ENCODE data around the gene PRX.
A peak's percentile ranks its signal among the peaks of the same experiment; 100 is the strongest.

PRX gene

DNA sequence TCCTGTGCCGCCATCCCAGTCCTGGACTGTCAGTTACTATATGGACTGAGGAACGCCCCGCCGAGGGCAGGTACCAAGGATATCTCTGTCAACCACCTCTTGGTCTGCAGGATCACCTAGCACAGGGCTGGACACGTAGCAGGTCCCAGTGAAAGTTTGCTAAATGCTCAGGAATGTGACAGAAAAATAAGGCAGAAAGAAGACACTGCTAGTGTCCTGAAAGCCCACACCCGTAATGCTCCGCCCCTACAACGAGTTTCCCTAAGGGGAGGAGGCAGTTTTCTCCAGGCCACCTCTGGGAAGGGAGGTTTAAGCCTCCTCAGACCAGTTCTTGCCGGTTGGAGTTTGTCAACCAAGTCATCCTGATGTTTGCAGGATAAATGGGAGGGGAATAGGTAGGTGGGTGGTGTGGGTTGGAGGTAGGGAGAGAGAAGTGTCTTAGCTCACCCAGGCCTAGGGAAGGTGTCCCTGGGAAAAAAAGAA lies 32.6 kb upstream of the PRX start:
- TF ChIP-seq, protein P1, sequence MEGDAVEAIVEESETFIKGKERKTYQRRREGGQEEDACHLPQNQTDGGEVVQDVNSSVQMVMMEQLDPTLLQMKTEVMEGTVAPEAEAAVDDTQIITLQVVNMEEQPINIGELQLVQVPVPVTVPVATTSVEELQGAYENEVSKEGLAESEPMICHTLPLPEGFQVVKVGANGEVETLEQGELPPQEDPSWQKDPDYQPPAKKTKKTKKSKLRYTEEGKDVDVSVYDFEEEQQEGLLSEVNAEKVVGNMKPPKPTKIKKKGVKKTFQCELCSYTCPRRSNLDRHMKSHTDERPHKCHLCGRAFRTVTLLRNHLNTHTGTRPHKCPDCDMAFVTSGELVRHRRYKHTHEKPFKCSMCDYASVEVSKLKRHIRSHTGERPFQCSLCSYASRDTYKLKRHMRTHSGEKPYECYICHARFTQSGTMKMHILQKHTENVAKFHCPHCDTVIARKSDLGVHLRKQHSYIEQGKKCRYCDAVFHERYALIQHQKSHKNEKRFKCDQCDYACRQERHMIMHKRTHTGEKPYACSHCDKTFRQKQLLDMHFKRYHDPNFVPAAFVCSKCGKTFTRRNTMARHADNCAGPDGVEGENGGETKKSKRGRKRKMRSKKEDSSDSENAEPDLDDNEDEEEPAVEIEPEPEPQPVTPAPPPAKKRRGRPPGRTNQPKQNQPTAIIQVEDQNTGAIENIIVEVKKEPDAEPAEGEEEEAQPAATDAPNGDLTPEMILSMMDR (IDR thresholded peaks at IDR 0.05; ENCODE audit: control extremely low read depth, extremely low read depth, low read depth, missing control alignments) = no peak
- no peak for DNase-seq (ENCODE audit: extremely low spot score)
- POLR2A ChIA-PET = no interaction called here
- CTCF ChIA-PET = interaction anchor here (1.0 to 1.5 kb wide), 2 partner anchors 19 to 141 kb away, joined by 3 to 6 read pairs; no protein-coding TSS in a partner anchor

DNA sequence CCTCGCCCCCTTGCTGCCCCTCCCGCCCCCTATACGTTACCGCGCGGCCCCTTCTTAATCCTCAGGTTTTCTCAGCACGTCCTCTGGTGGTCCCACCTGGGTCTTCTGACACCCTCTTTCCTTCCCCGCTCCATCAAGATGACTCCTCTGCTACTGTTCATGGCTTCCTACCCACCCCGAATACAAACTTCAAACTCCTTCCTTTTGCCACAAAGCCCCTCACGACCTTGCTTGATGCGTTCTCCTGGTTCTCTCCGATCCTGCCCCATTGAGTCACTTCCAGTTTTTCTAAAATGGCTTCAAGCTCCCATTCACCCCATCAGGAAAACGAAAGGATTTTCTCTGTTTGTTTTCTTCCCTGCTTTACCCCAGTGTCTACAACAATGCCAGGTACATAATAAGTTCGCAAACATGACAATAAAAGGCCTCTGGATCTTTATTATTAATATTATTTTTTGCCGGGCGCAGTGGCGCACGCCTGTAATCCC lies 31.7 kb upstream of the PRX start:
- TF ChIP-seq, protein P1 (IDR thresholded peaks at IDR 0.05; ENCODE audit: control extremely low read depth, extremely low read depth, low read depth, missing control alignments) = peak; percentile 60
- ChIA-PET POLR2A (no interaction called here), CTCF (interaction anchor here (1.1 kb wide), 1 partner anchor 26 kb away, joined by 4 read pairs; no protein-coding TSS in a partner anchor)
- DNase-seq (ENCODE audit: extremely low spot score) = no peak

DNA sequence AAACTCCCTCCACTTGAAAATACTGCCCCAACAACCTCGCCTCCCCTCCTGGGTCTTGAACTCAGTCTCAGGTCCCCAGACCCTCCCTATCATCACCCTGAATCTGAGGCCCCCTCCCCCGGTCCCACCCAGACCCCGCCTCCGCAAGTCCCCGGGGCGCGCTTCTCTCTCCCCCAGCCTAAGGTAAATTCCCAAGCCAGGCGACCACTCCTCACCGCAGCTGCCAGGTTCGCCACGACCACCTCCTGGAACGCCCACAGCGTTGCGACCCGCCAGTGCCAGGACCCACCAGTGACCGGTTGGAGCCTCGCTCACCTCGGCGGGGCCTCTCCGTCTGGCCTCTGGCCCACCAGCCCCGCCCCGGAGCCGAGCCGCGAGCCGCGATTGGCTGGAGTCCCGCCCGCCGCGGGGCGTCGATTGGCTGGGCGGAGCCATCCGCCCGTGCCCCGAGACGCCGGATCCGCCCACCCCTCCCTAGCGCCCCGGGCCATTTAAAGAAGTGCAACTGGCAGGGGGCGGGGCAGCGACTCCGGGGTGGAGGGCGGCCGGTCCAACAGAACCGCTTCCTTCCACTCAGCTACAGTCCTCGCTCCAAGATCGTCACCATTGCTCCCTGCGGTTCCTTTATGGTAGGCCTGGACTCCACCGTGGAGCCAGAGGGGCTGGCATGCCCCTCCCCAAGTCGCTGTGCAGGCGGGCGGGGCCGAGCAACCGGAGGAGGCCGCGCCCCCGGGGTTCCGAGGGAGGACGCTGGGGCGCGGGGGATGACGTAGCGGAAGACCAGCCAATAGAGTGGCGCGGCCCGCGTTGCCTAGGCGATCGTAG lies 31.0 kb upstream of the PRX start, which contains the start of gene SERTAD3:
SERTAD3 (minus strand) TSS at position 336 of the 825 bp plus-strand sequence. CDS start 2,255 bp downstream, outside the sequence.
- CTCF ChIA-PET = interaction anchor here (1.1 to 4.2 kb wide), 6 partner anchors 9 to 25 kb away, joined by 4 to 27 read pairs (median 10); partner anchors contain the start of gene SERTAD1
- DNase-seq (ENCODE audit: extremely low spot score) = peak; percentile 98
- TF ChIP-seq, protein P1 (IDR thresholded peaks at IDR 0.05; ENCODE audit: control extremely low read depth, extremely low read depth, low read depth, missing control alignments) = no peak
- POLR2A ChIA-PET = interaction anchor here (0.6 to 4.3 kb wide), 4 partner anchors 18 to 79 kb away, joined by 3 to 28 read pairs (median 9); partner anchors contain the start of gene SERTAD1

GRCh38 chr19:40443131-40443999 lies 30.2 kb upstream of the PRX start:
- DNase-seq (ENCODE audit: extremely low spot score) = peak; percentile 98
- ChIA-PET POLR2A (interaction anchor here (0.6 to 4.3 kb wide), 7 partner anchors 17 to 78 kb away, joined by 3 to 28 read pairs (median 7); partner anchors contain the start of genes BLVRB and SERTAD1), CTCF (interaction anchor here (1.0 to 4.2 kb wide), 8 partner anchors 9 to 138 kb away, joined by 3 to 27 read pairs (median 6); partner anchors contain the start of gene SERTAD1)
- TF ChIP-seq, protein P1 (IDR thresholded peaks at IDR 0.05; ENCODE audit: control extremely low read depth, extremely low read depth, low read depth, missing control alignments) = no peak

DNA sequence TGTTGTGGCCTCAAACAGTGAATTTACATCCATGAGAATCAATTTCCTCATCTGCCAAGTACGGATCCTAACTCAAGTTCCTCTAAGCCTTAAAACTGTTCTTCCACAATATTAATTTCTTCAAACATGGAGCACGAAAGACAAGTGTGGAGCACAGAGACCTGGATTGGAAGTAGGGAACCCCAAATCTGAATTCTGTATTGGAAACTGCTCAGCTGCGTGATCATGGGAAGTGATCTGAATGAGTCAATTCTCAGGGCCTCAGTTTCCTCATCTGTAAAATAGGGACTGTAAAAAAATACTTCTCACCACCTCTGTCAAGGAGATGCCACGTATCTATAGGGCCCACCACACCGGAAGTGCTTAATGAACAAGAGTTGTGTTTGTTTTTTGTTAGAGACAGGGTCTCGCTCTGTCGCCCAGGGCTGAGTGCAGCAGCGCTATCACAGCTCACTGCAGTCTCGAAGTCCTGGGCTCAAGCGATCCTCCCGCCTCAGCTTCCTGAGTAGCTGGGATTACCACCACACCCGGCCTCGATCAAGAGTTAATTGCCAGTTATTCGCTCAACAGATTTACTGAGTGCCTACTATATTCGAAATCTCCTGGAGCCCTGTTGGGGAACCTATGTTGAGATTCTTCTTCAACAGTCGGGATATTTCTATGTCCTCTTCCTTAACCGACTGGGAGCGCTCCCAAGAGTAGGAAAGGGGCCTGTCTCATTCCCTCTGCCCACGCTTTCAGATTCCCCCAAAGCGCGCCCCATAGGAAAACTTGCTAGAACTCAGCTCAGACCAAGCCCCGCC lies 29.4 kb upstream of the PRX start:
- ChIA-PET POLR2A (interaction anchor here (0.9 to 4.3 kb wide), 6 partner anchors 16 to 23 kb away, joined by 3 to 28 read pairs (median 9); partner anchors contain the start of genes BLVRB and SERTAD1), CTCF (interaction anchor here (1.0 to 4.2 kb wide), 8 partner anchors 9 to 137 kb away, joined by 3 to 27 read pairs (median 6); partner anchors contain the start of gene SERTAD1)
- TF ChIP-seq, protein P1 (IDR thresholded peaks at IDR 0.05; ENCODE audit: control extremely low read depth, extremely low read depth, low read depth, missing control alignments) = no peak
- DNase-seq (ENCODE audit: extremely low spot score) = no peak
